ENCODE results near the gene DCLK1. TPM values are rescaled to one million over a fixed set of nuclear protein-coding genes. Genes with fewer than 3 reads are reported as not detected.

DCLK1 gene
- total and polyA plus RNA-seq, 4 donors, result 0.04 to 0.56 (median 0.20) TPM

DNA sequence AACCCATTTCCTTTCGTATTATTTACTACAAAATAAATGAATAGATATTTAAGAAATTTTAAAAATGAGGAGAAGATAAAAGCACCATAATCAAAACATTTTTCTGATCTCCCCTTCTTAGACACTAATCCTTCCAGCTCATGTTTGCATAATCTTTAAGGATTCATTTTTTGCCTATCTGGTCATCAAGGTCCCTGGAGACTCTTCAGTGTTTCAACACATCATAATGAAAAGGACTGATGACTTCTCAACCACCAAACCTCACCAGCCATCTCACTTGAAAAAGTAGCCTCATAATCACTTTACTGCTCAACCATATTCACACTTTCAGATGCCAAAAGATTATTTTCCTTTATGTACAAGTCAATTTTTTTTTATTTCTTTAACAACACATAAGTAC lies 80.1 kb downstream of the DCLK1 start:
- TF ChIP-seq SP1 (IDR thresholded peaks at IDR 0.05) (no peak), JUND (IDR thresholded peaks at IDR 0.05) (no peak), GABPA (IDR thresholded peaks at IDR 0.05 in 1 of 2, conservative IDR thresholded peaks at IDR 0.05 in 1 of 2) (no peak), HNF4A (conservative IDR thresholded peaks at IDR 0.05) (no peak), YY1 (IDR thresholded peaks at IDR 0.05) (no peak), FOXA2 (IDR thresholded peaks at IDR 0.05) (no peak), HNF4G (IDR thresholded peaks at IDR 0.05) (no peak), RAD21 (IDR thresholded peaks at IDR 0.05) (no peak), TAF1 (conservative IDR thresholded peaks at IDR 0.05) (no peak), RXRA (IDR thresholded peaks at IDR 0.05) (no peak)
- TF ChIP-seq, protein P1, sequence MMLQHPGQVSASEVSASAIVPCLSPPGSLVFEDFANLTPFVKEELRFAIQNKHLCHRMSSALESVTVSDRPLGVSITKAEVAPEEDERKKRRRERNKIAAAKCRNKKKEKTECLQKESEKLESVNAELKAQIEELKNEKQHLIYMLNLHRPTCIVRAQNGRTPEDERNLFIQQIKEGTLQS (IDR thresholded peaks at IDR 0.05), result no peak
- TF ChIP-seq, protein P2, sequence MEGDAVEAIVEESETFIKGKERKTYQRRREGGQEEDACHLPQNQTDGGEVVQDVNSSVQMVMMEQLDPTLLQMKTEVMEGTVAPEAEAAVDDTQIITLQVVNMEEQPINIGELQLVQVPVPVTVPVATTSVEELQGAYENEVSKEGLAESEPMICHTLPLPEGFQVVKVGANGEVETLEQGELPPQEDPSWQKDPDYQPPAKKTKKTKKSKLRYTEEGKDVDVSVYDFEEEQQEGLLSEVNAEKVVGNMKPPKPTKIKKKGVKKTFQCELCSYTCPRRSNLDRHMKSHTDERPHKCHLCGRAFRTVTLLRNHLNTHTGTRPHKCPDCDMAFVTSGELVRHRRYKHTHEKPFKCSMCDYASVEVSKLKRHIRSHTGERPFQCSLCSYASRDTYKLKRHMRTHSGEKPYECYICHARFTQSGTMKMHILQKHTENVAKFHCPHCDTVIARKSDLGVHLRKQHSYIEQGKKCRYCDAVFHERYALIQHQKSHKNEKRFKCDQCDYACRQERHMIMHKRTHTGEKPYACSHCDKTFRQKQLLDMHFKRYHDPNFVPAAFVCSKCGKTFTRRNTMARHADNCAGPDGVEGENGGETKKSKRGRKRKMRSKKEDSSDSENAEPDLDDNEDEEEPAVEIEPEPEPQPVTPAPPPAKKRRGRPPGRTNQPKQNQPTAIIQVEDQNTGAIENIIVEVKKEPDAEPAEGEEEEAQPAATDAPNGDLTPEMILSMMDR (IDR thresholded peaks at IDR 0.05; ENCODE audit: low read depth, low read length, missing input control), result no peak
- TF ChIP-seq, protein P3, sequence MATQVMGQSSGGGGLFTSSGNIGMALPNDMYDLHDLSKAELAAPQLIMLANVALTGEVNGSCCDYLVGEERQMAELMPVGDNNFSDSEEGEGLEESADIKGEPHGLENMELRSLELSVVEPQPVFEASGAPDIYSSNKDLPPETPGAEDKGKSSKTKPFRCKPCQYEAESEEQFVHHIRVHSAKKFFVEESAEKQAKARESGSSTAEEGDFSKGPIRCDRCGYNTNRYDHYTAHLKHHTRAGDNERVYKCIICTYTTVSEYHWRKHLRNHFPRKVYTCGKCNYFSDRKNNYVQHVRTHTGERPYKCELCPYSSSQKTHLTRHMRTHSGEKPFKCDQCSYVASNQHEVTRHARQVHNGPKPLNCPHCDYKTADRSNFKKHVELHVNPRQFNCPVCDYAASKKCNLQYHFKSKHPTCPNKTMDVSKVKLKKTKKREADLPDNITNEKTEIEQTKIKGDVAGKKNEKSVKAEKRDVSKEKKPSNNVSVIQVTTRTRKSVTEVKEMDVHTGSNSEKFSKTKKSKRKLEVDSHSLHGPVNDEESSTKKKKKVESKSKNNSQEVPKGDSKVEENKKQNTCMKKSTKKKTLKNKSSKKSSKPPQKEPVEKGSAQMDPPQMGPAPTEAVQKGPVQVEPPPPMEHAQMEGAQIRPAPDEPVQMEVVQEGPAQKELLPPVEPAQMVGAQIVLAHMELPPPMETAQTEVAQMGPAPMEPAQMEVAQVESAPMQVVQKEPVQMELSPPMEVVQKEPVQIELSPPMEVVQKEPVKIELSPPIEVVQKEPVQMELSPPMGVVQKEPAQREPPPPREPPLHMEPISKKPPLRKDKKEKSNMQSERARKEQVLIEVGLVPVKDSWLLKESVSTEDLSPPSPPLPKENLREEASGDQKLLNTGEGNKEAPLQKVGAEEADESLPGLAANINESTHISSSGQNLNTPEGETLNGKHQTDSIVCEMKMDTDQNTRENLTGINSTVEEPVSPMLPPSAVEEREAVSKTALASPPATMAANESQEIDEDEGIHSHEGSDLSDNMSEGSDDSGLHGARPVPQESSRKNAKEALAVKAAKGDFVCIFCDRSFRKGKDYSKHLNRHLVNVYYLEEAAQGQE (IDR thresholded peaks at IDR 0.05), result no peak
- no peaks in the 10 kb centered on the region for H3K36me3 ChIP-seq (ENCODE audit: control insufficient read depth in 4 of 4, insufficient read depth in 3 of 4, low read depth in 1 of 4, low read length in 3 of 4)
- H3K4me1 ChIP-seq (ENCODE audit: control insufficient read depth in 4 of 4, insufficient read depth in 4 of 4, low read length in 3 of 4), result no peaks in the 10 kb centered on the region
- H3K9ac ChIP-seq (ENCODE audit: low read depth in 1 of 2, low read length in 2 of 2), result no peak overlapping the region
- H3K27ac ChIP-seq (ENCODE audit: low read depth in 1 of 2, low read length in 2 of 2), result no peak overlapping the region
- DNase-seq (ENCODE audit: low spot score), result no peak
- no peaks in the 10 kb centered on the region for H3K9me3 ChIP-seq (ENCODE audit: control insufficient read depth in 4 of 4, low read length in 3 of 4)
- H3K27me3 ChIP-seq (ENCODE audit: control insufficient read depth in 4 of 4, insufficient read depth in 4 of 4, low read length in 3 of 4), result no peaks in the 10 kb centered on the region
- WGBS, result 35% methylated on average over 1 of the region's 1 CpG
- no peak overlapping the region for H3K4me3 ChIP-seq (ENCODE audit: low read depth in 1 of 3, low read length in 3 of 3)

DNA sequence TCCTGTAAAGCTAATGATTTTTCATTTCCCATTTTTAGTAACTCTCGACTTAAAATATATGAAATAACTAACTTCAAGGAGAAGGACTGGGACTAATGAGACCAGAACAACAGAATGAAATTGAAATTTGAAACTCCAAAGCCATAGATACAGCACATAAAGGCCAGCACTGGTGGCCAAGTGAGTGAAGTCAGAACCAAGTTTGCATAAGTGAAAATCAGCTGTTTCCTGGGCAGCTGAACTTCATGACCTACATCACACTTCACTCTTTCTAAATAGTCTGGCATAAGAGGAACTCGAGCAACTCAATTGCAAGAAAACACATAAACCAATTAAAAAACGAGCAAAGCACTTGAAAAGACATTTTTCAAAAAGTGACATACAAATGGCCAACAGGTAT lies 84.5 kb downstream of the DCLK1 start:
- TF ChIP-seq EGR1 (IDR thresholded peaks at IDR 0.05; ENCODE audit: low read depth in 2 of 2) (no peak), GABPA (IDR thresholded peaks at IDR 0.05 in 1 of 2, conservative IDR thresholded peaks at IDR 0.05 in 1 of 2) (no peak), SP1 (IDR thresholded peaks at IDR 0.05) (no peak), FOXA2 (IDR thresholded peaks at IDR 0.05) (no peak), FOXA1 (IDR thresholded peaks at IDR 0.05) (no peak), HNF4A (conservative IDR thresholded peaks at IDR 0.05) (no peak), YY1 (IDR thresholded peaks at IDR 0.05) (no peak), RXRA (IDR thresholded peaks at IDR 0.05) (no peak)
- TF ChIP-seq, protein P1 (IDR thresholded peaks at IDR 0.05), result no peak
- TF ChIP-seq, protein P3 (IDR thresholded peaks at IDR 0.05), result no peak
- Histone ChIP-seq H3K4me1 (ENCODE audit: control insufficient read depth in 4 of 4, insufficient read depth in 4 of 4, low read length in 3 of 4) (no peaks in the 10 kb centered on the region), H3K4me3 (ENCODE audit: low read depth in 1 of 3, low read length in 3 of 3) (no peak overlapping the region), H3K36me3 (ENCODE audit: control insufficient read depth in 4 of 4, insufficient read depth in 3 of 4, low read depth in 1 of 4, low read length in 3 of 4) (no peaks in the 10 kb centered on the region), H3K9me3 (ENCODE audit: control insufficient read depth in 4 of 4, low read length in 3 of 4) (peaks cover 0 to 4% (median 0%) of the 10 kb centered on the region in 4 donors), H3K9ac (ENCODE audit: low read depth in 1 of 2, low read length in 2 of 2) (no peak overlapping the region), H3K27ac (ENCODE audit: low read depth in 1 of 2, low read length in 2 of 2) (no peak overlapping the region), H3K27me3 (ENCODE audit: control insufficient read depth in 4 of 4, insufficient read depth in 4 of 4, low read length in 3 of 4) (no peaks in the 10 kb centered on the region)
- DNase-seq (ENCODE audit: low spot score), result no peak
- 37% methylated on average over 3 of the region's 3 CpGs for WGBS
